Sigmoid colon (tissue), 7 donors: ENCODE results near the gene MMP19. TPM values are rescaled to one million over a fixed set of nuclear protein-coding genes. Genes with fewer than 3 reads are reported as not detected.

Experiments used
- DNase-seq: peaks from one replicate; pipeline ENCODE4 v3.0.0-alpha.2; 2019
- H3K27ac ChIP-seq, 4 donors: fragments of 200-600 bp; sonication (generic); one replicate each; pipeline ENCODE4 v1.5.1; 2016 to 2019; ENCODE audit warnings: mild to moderate bottlenecking in 1 of 4
- H3K27me3 ChIP-seq, 3 donors: fragments of 200-600 bp; sonication (generic); one replicate each; pipeline ENCODE4 v1.5.1; 2019; ENCODE audit warnings: mild to moderate bottlenecking in 1 of 3
- H3K36me3 ChIP-seq, 4 donors: fragments of 200-600 bp; sonication (generic); one replicate each; pipeline ENCODE4 v1.5.1; 2016 to 2019
- H3K4me1 ChIP-seq, 4 donors: fragments of 200-600 bp; sonication (generic); one replicate each; pipeline ENCODE4 v1.5.1; 2017 to 2019
- H3K4me3 ChIP-seq, 4 donors: fragments of 200-600 bp; sonication (generic); one replicate each; pipeline ENCODE4 v1.5.1; 2017 to 2019; ENCODE audit warnings: mild to moderate bottlenecking in 2 of 4, moderate library complexity in 1 of 4
- H3K9me3 ChIP-seq, 4 donors: fragments of 200-600 bp in 3 of 4; sonication (generic) in 3 of 4; one replicate each; pipeline versions ENCODE4 v1.5.1 to v1.6.1; 2013 to 2019
- EP300 ChIP-seq, 4 donors: sonication (generic); formaldehyde crosslinking; IDR thresholded peaks; one replicate each; pipeline ENCODE4 v1.6.1; 2017; ENCODE audit warnings: antibody characterized with exemption in 4 of 4
- POLR2A ChIP-seq, 2 donors: fragments of 450-650 bp; IDR thresholded peaks; one replicate each; pipeline ENCODE4 v1.6.1; 2016; ENCODE audit warnings: antibody characterized with exemption in 2 of 2, mild to moderate bottlenecking in 2 of 2, moderate library complexity in 2 of 2
- POLR2AphosphoS5 ChIP-seq, 4 donors: sonication (generic); formaldehyde crosslinking; IDR thresholded peaks; one replicate each; pipeline ENCODE4 v1.6.1; 2017; ENCODE audit warnings: antibody characterized with exemption in 4 of 4
- WGBS, 2 donors: extraction: QIAGEN DNeasy Blood & Tissue Kit; methylation state at CpG; one replicate each; pipeline ENCODE4 v1.1.7; 2013; 5-methylcytosine and 5-hydroxymethylcytosine counted together
- intact Hi-C: fragments of 100-400 bp; cut with DNase I; formaldehyde crosslinking; loops from one replicate; pipeline ENCODE4 v1.15.1; 2023
- polyA plus RNA-seq, 3 donors: library from polyadenylated mRNA; stranded (reverse); fragments of 200-250 nt; gene quantifications; one replicate each; pipeline ENCODE4 v1.2.3, GENCODE V29; 2013
- total RNA-seq, 4 donors: library from RNA; depleted of rRNA; stranded (reverse); fragments of >200 nt; gene quantifications; one replicate each; pipeline ENCODE4 v1.1.0, GENCODE V29; 2016
- TF ChIP-seq, protein P1 (sequence below), 4 experiments: fragments of 450-650 bp in 3 of 4; fragments of 200-600 bp in 1 of 4; IDR thresholded peaks; one replicate each; pipeline ENCODE4 v1.5.1; 2016 to 2019; ENCODE audit warnings: antibody characterized with exemption in 4 of 4, mild to moderate bottlenecking in 3 of 4, moderate library complexity in 2 of 4
- donor health status: healthy with polysubstance abuse.
- donor health status: Bipolar disorder and iron deficiency.
- donor health status: healthy.

MMP19 gene
- total and polyA plus RNA-seq, 7 donors = 1.2 to 18.0 (median 6.0) TPM

DNA sequence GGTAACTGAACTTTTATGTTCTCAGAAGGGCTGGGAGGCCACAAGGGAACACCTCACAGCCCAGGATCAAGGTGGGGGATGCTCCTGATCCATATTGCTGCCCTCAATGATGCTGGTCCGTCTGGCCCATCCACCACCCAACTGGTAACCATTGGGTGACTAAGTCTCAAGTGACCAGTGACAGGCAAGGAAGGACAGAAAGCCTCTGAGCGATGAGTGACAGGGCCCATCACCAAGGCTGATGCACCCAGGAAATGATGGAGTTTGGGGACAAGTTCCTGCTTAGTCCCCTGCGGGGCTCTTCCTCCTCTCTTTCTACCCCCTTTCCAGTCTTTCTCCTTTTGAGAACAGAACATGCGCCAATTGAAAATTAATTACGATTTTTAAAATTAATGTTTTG, 2.6 kb upstream of the MMP19 start:
- intact Hi-C loops = no loop called here
- Histone ChIP-seq H3K4me1 (peaks cover 0 to 15% (median 9%) of the 10 kb centered on the region in 4 donors), H3K36me3 (no peaks in the 10 kb centered on the region), H3K27me3 (peaks cover 0 to 6% (median 0%) of the 10 kb centered on the region in 3 donors), H3K9me3 (no peaks in the 10 kb centered on the region), H3K27ac (peak overlapping the region in 2 of 4 donors; percentile 86 to 90), H3K4me3 (no peak overlapping the region)
- 84 to 86% methylated on average over 5 of the region's 5 CpGs for WGBS, 2 donors
- DNase-seq = no peak
- TF ChIP-seq, protein P1, sequence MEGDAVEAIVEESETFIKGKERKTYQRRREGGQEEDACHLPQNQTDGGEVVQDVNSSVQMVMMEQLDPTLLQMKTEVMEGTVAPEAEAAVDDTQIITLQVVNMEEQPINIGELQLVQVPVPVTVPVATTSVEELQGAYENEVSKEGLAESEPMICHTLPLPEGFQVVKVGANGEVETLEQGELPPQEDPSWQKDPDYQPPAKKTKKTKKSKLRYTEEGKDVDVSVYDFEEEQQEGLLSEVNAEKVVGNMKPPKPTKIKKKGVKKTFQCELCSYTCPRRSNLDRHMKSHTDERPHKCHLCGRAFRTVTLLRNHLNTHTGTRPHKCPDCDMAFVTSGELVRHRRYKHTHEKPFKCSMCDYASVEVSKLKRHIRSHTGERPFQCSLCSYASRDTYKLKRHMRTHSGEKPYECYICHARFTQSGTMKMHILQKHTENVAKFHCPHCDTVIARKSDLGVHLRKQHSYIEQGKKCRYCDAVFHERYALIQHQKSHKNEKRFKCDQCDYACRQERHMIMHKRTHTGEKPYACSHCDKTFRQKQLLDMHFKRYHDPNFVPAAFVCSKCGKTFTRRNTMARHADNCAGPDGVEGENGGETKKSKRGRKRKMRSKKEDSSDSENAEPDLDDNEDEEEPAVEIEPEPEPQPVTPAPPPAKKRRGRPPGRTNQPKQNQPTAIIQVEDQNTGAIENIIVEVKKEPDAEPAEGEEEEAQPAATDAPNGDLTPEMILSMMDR (IDR thresholded peaks at IDR 0.05) = no peak
- TF ChIP-seq EP300 (IDR thresholded peaks at IDR 0.05) (no peak), POLR2AphosphoS5 (IDR thresholded peaks at IDR 0.05) (no peak), POLR2A (IDR thresholded peaks at IDR 0.05) (no peak)

GRCh38 chr12:55844961-55845360, 2.2 kb upstream of the MMP19 start:
- no peak for DNase-seq
- intact Hi-C loops = no loop called here
- no peak overlapping the region for H3K4me3 ChIP-seq
- 88 to 91% methylated on average over 4 of the region's 4 CpGs for WGBS, 2 donors
- no peaks in the 10 kb centered on the region for H3K36me3 ChIP-seq
- peak overlapping the region in 2 of 4 donors; percentile 86 to 90 for H3K27ac ChIP-seq
- TF ChIP-seq, protein P1 (IDR thresholded peaks at IDR 0.05) = no peak
- TF ChIP-seq EP300 (IDR thresholded peaks at IDR 0.05) (no peak), POLR2AphosphoS5 (IDR thresholded peaks at IDR 0.05) (no peak), POLR2A (IDR thresholded peaks at IDR 0.05) (no peak)
- peaks cover 0 to 15% (median 9%) of the 10 kb centered on the region in 4 donors for H3K4me1 ChIP-seq
- peaks cover 0 to 6% (median 0%) of the 10 kb centered on the region in 3 donors for H3K27me3 ChIP-seq
- no peaks in the 10 kb centered on the region for H3K9me3 ChIP-seq

DNA sequence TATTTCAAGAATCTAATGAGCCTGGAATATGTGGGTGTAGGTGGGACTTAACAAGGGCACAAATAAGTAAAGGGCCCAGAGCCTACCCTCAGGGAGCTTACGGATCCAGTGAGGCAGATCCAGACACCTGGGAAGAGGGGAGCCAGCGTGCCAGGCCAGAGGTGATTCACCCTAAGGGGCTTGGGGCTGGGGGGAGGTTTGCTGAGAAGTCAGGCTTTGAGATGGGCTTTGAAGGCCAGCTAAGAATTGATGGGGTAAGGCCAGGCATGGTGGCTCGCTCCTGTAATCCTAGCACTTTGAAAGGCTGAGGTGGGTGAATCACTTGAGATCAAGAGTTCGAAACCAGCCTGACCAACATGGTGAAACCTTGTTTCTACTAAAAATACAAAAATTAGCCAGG, 695 bp upstream of the MMP19 start:
- H3K36me3 ChIP-seq = no peaks in the 10 kb centered on the region
- TF ChIP-seq POLR2AphosphoS5 (IDR thresholded peaks at IDR 0.05) (no peak), EP300 (IDR thresholded peaks at IDR 0.05) (no peak), POLR2A (IDR thresholded peaks at IDR 0.05) (no peak)
- TF ChIP-seq, protein P1 (IDR thresholded peaks at IDR 0.05) = no peak
- intact Hi-C loops = no loop called here
- DNase-seq = no peak
- H3K27me3 ChIP-seq = peaks cover 0 to under 1% (median 0%) of the 10 kb centered on the region in 3 donors
- 92% methylated on average over 4 of the region's 4 CpGs for WGBS, 2 donors
- H3K4me3 ChIP-seq = no peak overlapping the region
- H3K9me3 ChIP-seq = no peaks in the 10 kb centered on the region
- H3K4me1 ChIP-seq = peaks cover 0 to 12% (median 6%) of the 10 kb centered on the region in 4 donors
- H3K27ac ChIP-seq = no peak overlapping the region

- H3K4me3 ChIP-seq = no peak overlapping the region
- H3K9me3 ChIP-seq = no peaks in the 10 kb centered on the region
- no peak for DNase-seq
- H3K4me1 ChIP-seq = no peaks in the 10 kb centered on the region
- WGBS, 2 donors = 93 to 94% methylated on average over 11 of the region's 11 CpGs
- H3K27me3 ChIP-seq = peaks cover 0 to 4% (median 0%) of the 10 kb centered on the region in 3 donors
- no peaks in the 10 kb centered on the region for H3K36me3 ChIP-seq
- no peak overlapping the region for H3K27ac ChIP-seq
- intact Hi-C loops = no loop called here
- TF ChIP-seq EP300 (IDR thresholded peaks at IDR 0.05) = no peak
- no peak for TF ChIP-seq POLR2AphosphoS5 (IDR thresholded peaks at IDR 0.05)
- TF ChIP-seq, protein P1 (IDR thresholded peaks at IDR 0.05) = no peak
- TF ChIP-seq POLR2A (IDR thresholded peaks at IDR 0.05) = no peak
Observed at GRCh38 chr12:55840581-55841351, 2.0 kb downstream of the MMP19 start.
